ENCODE measurements around the gene CARMIL1.

The CARMIL1 gene

GRCh38 chr6:25314509-25315175, 35.5 kb downstream of the CARMIL1 start:
- POLR2A ChIA-PET: interaction anchor here (0.7 kb wide), 1 partner anchor 19 kb away, joined by 3 read pairs; no protein-coding TSS in a partner anchor
- no peaks in the 10 kb centered on the region for H3K36me3 ChIP-seq (ENCODE audit: control insufficient read depth in 2 of 2, insufficient read depth in 1 of 2, low read length in 2 of 2)
- no peaks in the 10 kb centered on the region for H3K9me3 ChIP-seq (ENCODE audit: control insufficient read depth, insufficient read depth, low read depth, low read length)
- H3K4me3 ChIP-seq (ENCODE audit: low read depth, low read length): no peak overlapping the region
- peaks cover 22% of the 10 kb centered on the region for H3K4me1 ChIP-seq (ENCODE audit: control insufficient read depth, insufficient read depth, low read length)
- TF ChIP-seq ZNF571 (tag by site-specific recombination; IDR thresholded peaks at IDR 0.05) (no peak), ZFP3 (tag by site-specific recombination; IDR thresholded peaks at IDR 0.05; ENCODE audit: low read depth) (no peak), EGR2 (tag by site-specific recombination; IDR thresholded peaks at IDR 0.05; ENCODE audit: low read depth) (no peak), ZNF473 (tag by site-specific recombination; IDR thresholded peaks at IDR 0.05) (no peak), ZNF280C (tag by site-specific recombination; IDR thresholded peaks at IDR 0.05) (no peak), ZNF426 (tag by site-specific recombination; IDR thresholded peaks at IDR 0.05) (no peak), ZNF501 (tag by site-specific recombination; IDR thresholded peaks at IDR 0.05) (no peak), ZSCAN4 (tag by site-specific recombination; IDR thresholded peaks at IDR 0.05) (no peak), ZBTB8A (tag by site-specific recombination; IDR thresholded peaks at IDR 0.05) (no peak), ZNF433 (tag by site-specific recombination; IDR thresholded peaks at IDR 0.05; ENCODE audit: low read depth) (no peak), ZNF629 (tag by site-specific recombination; IDR thresholded peaks at IDR 0.05) (no peak), ZNF391 (tag by site-specific recombination; IDR thresholded peaks at IDR 0.05; ENCODE audit: borderline replicate concordance, low read depth) (no peak), SP7 (tag by site-specific recombination; IDR thresholded peaks at IDR 0.05) (no peak), PATZ1 (tag by site-specific recombination; IDR thresholded peaks at IDR 0.05) (no peak), ZNF341 (tag by site-specific recombination; IDR thresholded peaks at IDR 0.05; ENCODE audit: low read depth) (no peak), ZNF133 (tag by site-specific recombination; IDR thresholded peaks at IDR 0.05) (no peak), ZNF18 (tag by site-specific recombination; IDR thresholded peaks at IDR 0.05) (no peak), ZNF843 (tag by site-specific recombination; IDR thresholded peaks at IDR 0.05) (no peak), ZNF544 (tag by site-specific recombination; IDR thresholded peaks at IDR 0.05) (no peak)
- CTCF ChIA-PET: interaction anchor here (0.7 to 1.2 kb wide), 2 partner anchors 35 to 190 kb away, joined by 3 to 4 read pairs; partner anchors contain the start of gene CARMIL1
- H3K27ac ChIP-seq (ENCODE audit: extremely low read depth, low read depth, low read length): no peak overlapping the region
